ENCODE measurements around the gene METTL9.
"Not testable (repeated sequence)": the region's sequence is repeated elsewhere in the genome, so short reads cannot be mapped to it uniquely, and the experiment has no call there.

Gene METTL9

DNA sequence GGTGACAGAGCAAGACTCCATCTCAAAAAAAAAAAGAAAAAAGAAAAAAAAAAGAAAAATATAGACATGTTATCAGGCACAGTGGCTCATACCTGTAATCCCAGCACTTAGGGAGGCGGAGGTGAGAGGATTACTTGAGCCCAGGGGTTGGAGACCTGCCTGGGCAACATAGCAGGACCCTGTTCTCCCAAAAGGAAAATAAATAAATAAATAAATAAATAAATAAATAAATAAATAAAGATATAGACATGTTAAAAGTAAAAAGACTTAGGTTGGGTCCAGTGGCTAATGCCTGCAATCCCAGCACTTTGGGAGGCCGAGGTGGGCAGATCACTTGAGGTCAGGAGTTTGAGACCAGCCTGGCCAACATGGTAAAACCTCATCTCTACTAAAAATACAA, 23.1 kb upstream of the METTL9 start:
- DNase-seq, result not testable (repeated sequence)

DNA sequence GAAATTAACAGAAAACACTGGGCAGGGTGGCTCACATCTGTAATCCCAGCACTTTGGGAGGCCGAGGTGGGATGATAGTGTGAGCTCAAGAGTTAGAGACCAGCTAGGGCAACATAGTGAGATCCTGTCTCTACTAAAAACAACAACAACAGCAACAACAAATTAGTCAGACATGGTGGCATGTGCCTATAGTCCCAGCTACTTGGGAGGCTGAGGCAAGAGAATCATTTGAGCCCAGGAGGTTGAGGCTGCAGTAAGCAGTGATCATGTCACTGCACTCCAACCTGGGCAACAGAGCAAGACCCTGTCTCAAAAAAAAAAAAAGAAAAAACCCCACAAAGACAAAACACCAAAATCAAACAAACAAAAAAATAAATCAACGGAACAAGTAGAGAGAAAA, 21.9 kb upstream of the METTL9 start:
- not testable (repeated sequence) for DNase-seq

DNA sequence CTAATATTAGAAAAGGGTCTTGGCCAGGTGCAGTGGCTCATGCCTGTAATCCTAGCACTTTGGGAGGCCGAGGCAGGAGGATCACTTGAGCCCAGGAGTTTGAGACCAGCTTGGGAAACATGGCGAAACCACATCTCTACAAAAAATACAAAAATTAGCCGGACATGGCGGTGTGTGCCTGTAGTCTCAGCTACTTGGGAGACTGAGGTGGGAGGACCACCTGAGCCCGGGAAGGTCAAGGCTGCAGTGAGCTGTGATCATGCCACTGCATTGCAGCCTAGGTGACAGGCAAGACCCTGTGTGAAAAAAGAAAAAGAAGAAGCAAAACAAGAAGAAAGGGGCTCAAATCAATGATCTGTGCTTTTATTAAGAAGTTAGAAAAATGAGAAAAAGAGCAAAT, 21.1 kb upstream of the METTL9 start:
- not testable (repeated sequence) for DNase-seq

DNA sequence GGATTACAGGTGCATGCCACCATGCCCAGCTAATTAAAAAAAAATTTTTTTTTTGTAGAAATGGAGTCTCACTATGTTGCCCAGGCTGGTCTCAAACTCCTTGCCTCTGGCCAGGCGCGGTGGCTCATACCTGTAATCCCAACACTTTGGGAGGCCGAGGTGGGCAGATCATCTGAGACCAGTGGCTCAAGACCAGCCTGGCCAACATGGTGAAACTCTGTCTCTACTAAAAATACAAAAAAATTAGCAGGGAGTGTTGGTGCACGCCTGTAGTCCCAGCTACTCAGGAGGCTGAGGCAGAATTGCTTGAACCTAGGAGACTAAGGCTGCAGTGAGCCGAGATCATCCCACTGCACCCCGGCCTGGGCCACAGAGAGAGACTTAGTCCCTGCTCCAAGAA, 19.2 kb upstream of the METTL9 start:
- DNase-seq, result not testable (repeated sequence)

DNA sequence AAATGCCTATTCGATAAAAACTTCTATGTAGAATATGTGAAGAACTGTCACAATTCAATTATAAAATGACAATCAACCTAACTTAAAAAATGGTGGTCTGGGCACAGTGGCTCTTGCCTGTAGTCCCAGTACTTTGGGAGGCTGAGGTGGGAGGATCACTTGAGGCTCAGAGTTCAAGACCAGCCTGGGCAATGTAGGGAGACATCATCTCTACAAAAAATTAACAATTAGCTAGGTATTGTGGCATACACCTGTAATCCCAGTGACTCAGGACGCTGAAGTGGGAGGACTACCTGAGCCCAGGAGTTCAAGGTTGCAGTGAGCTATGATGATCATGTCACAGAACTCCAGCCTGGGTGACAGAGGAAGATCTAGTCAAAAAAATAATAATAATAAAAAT, 18.6 kb upstream of the METTL9 start:
- no peak for DNase-seq

DNA sequence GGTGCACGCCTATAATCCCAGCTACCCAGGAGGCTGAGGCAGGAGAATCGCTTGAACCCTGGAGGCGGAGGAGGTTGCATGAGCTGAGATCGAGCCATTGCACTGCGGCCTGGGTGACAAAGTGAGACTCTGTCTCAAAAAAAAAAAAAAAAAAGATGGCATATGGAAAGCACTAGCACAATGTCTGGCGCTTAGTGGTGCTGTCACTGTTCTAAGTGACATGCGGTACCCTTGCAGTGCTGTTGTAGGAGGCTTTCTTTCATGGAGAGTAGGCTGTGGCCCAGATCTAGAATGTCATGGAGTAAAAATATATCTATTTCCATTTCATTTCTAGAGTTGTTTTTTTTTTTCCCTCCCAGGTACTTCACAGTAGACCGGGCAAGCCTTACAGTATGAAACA, 14.6 kb upstream of the METTL9 start:
- no peak for DNase-seq

DNA sequence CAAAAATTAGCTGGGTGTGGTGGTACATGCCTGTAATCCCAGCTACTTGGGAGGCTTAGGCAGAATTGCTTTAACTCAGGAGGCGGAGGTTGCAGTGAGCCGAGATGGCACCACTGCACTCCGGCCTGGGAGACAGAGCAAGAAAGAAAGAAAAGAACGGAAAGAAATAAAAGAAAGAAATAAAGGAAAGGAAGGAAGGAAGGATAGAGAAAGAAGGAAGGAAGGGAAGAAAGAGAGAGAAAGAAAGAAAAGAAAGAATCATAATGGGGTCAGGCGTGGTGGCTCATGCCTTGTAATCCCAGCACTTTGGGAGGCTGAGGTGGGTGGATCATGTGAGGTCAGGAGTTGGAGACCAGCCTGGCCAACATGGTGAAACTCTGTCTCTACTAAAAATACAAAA, 10.8 kb upstream of the METTL9 start:
- DNase-seq, result not testable (repeated sequence)

DNA sequence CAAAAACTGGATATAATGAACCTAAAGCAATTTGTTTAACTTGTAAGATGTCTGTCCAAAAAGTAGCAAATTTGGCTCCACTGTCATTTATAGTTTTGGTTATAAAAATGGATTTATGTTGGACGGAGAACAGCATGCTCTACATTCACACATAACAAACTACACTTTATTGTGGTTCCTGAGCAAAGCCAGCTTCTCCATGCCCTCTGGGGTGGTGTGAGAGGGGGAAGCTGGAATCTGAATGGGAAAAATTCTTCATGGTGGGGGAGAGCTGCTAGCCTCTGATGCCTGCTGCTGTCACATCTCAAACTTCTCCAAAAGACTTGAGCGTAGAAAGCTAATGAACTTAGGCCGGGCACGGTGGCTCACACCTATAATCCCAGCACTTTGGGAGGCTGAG, 9.8 kb upstream of the METTL9 start:
- DNase-seq, result no peak

DNA sequence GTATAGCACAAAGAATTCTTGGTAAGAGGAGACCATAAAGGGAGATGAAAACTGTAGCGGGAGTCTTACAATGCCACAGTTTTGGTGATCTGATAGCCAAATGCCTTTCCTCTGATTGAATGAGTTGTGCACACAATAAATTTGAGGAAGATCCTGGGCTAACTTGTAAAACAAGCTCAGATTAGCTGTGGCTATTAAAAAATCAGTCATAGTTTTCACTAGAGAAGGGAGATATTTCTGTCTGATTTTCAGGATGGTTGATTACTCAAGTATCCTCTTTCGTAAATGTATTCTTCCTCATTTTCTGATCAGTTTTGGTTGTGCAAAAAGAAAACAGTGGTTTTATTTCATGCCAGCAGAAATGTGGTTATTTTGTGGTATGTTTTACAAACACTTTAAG, 9.1 kb upstream of the METTL9 start:
- DNase-seq, result no peak

DNA sequence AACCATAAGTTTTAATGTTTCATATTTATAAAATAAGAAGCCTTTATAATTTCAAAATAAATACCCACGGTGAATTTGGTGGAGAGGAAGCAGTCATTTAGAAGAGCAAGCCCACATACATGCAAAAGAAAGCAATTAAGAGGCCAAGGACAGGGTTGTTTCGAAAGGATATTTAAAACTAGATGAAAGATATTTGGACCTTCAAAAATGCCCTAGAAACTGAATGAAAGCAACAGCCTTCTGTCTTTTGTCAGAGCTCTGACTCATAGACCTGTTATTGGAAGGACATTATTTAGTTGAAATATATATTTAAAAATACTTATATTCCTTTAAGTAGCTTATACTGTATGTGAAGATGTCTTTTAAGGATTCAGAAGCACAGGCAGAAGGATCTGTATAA, 8.6 kb upstream of the METTL9 start:
- no peak for DNase-seq

DNA sequence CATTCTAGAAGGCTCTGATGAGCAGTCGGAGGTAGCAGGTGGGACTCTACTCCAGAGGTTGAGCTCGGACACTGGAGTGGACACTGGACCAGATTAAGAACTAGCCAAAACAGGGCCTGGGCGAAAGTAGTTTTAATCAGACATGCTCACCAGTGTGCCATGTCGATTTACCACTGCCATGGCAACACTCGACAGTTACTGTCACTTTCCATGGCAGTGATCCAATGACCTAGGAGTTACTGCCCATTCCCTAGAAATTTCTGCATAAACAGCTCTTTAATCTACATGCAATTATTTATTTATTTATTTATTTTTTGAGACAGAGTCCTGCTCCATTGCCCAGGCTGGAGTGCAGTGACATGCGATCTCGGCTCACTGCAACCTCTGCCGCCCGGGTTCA, 7.2 kb upstream of the METTL9 start:
- no peak for DNase-seq

DNA sequence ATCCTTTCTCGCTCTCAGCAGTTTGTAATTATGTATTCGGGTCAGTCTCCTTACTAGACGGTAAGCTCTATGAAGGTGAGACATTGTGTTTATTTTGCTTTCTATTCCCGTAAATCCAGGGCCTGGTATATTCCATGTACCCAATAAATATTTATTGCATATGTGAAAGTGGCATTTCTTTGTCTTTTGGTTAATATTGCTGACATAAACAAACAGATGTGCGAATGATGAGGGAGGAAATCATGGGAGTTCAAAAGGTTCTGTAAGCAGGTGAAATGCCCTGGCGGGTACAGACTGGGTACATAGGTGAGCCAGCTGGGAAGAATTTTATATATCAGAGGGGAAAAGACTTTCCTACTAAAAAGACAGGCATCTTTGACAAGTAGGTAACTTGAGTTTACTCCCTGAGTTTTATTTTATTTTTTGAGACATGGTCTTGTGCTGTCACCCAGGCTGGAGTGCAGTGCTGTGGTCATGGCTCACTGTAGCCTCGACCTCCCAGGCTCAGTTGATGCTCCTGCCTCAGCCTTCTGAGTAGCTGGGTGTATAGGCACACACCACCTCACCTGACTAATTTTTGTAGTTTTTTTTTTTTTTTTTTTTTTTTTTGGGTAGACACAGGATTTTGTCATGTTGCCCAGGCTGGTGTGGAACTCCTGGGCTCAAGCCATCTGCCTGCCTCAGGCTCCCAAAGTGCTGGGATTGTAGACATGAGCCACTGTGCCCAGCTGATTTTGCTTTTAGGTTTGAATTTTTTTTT, 5.7 kb upstream of the METTL9 start:
- DNase-seq, result no peak

DNA sequence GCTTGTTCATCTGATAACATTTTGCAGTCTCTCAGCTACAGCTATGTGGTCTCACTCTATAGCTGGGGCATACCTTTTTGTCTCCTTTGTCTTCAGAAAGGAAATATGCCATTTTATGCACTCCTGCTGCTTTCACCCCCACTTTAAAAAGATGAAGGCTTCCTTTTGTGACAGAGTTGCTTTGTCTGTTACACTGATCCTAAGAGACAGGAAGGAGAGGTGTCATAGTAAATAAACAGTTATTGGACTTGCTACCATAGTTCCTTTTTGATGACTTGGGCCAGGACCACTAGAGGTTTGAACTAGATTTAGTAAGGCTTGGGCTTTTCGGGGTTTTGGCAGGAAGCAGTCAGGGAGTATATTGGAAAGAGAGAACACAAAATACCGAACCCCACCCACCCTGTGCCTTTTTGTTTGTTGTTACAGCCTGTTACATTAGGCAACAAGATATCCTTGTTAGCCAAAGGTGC, 1.8 kb upstream of the METTL9 start:
- DNase-seq, result no peak

DNA sequence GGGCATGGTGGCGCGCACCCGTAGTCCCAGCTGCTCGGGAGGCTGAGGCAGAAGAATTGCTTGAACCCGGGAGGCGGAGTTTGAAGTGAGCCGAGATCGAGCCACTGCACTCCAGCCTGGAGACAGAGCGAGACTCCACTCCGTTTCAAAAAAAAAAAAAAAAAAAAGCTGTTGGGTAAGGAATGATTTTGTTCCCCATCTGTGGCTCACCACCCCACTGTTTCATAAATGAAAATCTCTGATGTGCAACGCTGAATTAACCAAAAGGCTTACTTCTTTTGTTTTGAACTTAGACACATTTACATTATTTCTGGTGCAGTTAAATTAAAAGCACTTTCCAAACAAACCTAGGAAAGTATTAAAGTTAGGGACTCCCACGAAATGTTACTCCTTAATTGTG, 1.2 kb upstream of the METTL9 start:
- DNase-seq, result no peak

DNA sequence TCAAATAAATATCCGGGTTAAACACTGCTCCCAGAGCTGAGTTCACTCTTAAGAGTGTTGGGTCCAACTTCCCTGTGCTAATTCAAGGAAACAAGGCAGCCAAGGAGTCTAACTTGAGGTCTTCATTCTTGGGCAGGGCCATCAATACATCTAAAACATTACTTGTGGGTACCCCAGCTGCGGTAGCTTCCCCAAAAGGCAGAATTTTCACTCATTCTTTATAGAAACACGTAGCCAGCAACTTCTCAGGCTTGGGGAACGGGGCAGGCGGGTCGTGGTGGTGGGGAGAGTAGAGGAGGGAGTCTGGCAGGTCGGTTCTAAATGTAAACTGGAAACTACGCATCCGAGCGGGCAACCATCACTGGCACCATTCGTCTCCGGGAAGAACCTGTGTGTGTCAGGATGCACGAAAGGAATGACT, 666 bp upstream of the METTL9 start:
- DNase-seq, result no peak

DNA sequence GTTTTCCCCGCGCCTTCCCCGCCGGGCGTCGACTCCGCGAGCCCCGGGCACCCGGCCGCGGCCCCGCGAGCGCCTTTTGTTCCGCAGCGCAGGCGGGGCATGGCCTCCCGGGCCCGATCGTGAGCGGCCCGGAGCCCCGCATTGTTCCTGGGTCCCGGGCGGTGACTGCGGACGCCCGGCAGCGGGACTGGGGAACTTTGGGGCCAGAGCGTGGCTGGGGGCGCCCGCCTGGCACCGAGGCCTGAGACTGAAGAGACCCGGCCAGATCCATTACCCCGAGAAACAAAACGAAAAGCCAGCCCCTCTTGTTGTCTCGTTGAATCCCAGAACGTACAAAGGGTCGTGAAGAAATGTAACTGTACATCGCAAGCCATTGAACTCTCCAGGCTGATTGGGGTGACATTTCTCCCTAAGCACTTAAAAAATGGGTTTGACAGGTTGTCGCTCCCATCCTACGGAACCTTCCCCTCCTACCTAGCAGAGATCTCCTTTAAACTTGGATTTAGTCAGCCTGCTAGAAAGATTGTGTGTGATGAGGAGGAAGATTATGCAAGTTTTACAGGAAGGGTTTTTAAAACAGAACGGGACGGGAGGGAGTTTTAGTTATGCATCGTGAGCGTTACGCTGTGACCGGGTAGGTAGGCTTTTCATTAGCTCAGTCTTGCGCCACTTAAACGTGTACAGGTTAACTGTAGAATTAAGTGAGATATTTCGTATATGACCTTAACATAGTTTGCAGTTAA, 825 bp downstream of the METTL9 start:
- DNase-seq, result peak; percentile 38

DNA sequence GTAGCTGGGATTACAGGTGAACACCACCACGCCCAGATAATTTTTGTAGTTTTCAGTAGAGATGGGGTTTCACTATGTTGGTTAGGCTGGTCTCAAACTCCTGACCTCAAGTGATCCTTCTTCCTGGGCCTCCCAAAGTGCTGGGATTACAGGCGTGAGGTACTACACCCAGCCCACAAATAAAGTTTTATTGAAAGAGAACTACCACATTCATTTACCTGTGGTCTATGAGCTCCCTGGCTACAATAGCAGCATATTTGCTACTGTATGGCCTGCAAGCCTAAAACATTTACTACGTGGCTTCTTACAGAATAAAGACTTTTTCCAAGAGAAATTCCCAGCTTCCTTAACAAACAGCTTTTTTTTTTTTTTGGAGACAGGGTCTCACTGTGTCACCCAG, 3.4 kb downstream of the METTL9 start:
- no peak for DNase-seq

DNA sequence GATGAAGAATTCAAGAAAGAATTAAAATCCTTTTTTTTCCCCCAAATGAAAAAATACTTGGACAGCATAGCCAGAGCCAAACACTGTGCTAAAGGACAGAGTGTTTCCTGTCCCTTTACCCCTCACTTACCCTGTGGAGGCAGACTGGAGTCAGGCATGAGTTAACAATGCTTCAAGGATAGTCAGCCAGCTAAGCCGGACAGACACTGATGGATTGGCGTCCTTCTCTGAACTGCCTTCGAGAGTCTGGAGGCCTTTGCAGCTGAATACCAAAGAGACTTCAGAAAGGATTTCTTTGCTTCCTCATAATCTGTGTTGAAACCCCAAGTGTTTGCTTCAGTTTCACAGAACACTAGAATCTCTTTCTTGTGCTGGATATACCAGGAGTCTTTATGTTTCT, 4.6 kb downstream of the METTL9 start:
- no peak for DNase-seq

DNA sequence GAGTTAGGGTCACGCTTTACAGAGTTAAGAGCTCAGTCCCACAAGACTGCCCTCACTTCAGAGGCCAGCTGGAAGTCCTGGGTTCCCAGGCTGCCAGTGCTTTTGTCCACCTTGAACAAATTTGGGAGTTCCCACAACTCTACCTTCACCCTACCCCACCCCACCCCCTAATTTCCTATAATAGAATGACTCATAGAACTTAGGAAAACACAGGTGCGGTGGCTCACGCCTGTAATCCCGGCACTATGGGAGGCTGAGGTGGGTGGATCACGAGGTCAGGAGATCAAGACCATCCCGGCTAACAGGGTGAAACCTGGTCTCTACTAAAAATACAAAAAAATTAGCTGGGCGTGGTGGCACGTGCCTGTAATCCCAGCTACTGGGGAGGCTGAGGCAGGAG, 6.5 kb downstream of the METTL9 start:
- not testable (repeated sequence) for DNase-seq

DNA sequence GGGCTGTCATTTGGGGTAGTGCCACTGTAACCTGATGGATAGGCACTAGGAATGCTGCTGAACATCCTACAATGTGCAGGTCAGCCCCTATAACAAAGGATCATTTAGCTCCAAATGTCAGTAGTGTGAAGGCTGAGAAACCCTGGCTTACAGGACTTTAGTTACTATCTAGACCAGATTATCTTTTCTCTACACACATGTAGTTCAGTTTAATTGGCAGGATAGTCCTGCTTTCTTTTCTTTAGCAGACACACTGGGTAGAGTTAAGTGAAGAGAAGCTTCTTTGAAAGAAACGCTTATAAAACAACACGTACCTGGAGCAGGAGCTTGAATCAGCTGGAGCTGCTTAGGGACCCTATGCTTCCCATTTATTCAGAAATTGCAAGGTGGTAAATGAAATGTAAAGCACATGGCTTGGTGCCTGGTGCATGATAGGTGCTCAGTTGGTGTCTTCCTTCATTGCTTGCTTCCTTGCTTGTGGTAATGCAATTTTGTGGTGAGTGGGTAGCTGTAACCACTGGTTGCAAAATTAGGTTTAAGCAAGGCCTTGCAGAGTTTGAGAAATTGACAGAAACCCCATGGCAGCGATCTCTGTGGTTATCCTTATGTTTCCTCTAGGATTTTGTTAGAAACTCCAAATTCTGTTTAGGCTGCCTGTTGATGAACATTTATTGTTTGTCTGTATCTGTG, 9.4 kb downstream of the METTL9 start:
- DNase-seq, result no peak

DNA sequence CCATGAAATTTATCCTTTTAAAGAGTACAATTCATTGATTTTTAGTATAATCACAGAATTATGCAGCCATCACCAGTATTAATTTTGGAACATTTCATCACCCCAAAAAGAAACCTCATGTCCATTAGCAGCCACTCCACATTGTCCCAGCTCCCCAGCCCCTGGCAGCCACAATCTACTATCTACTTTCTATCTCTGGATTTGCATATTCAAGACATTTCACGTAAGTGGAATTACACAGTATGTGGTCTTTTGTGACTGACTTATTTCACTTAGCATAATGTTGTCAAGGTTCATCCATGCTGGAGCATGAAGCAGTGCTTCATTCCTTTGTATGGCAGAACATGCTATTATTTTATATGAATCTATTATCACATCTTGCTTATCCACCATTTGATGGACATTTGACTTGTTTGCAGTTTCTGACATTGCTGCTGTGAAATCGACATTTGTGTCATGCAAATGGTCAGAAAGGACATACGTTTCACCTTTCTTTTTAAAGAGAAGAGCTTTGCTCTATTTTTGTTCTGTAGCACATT, 10.7 kb downstream of the METTL9 start:
- DNase-seq, result no peak

DNA sequence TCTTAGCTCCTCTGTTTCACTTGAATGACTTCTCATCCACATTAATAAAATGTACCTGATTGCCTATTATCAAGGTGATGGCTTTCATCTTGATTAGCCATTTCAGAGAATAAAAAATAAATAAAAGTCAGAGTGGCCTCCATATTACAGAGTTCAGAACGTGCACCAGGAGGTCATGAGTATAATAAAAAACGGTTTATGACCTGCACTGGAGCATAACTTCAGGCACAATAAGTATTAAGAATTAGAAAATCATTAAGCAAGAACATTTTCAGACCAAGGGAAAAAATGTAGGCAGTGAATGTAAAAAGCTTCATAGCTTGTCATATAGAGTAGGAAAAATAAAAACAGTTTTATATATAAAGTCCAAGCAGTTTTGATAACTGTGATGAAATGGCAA, 11.4 kb downstream of the METTL9 start:
- DNase-seq, result no peak

DNA sequence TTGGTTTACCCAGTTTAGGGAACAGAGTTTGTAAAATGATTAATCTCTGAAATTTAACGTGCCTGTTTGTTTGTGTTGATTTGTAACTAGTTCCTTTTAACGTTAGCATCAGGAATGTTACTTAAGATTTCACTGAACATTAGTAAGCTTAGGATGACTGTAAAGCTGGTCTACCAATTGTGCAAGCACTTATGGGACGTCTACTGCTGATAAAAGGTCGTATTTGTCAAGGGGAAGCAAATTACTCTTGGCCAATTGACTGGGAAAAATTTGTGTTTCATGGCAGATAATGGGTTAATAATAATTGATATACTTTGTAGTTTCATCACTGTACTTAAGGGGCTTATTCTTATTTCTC, 11.8 kb downstream of the METTL9 start:
- no peak for DNase-seq

Measured in CD4-positive, alpha-beta T cell treated with Interleukin-4 for 4 hours (primary cell).